GM18909 (cell line): ENCODE data around the gene CCDC154.

ENCODE experiments used
- ATAC-seq: cut with Tn5 transposase; IDR thresholded peaks from one replicate; pipeline ENCODE4 v1.9.1; 2021; ENCODE audit warnings: mild to moderate bottlenecking; ENCODE audit not compliant: unreplicated experiment, poor library complexity

CCDC154 gene

GRCh38 chr16:1427473-1428461 is 16.6 kb downstream of the CCDC154 start:
- no peak for ATAC-seq

GRCh38 chr16:1426734-1427471 is 17.5 kb downstream of the CCDC154 start:
- ATAC-seq, result no peak

- no peak for ATAC-seq
These were observed 18.6 kb downstream of the CCDC154 start for GRCh38 chr16:1425616-1426370.

GRCh38 chr16:1424028-1424427 is 20.3 kb downstream of the CCDC154 start:
- ATAC-seq, result no peak

- no peak for ATAC-seq
These were observed 22.3 kb downstream of the CCDC154 start for GRCh38 chr16:1422076-1422475.

- ATAC-seq, result peak; percentile 1
These were observed 24.2 kb downstream of the CCDC154 start for GRCh38 chr16:1420111-1420539.

- no peak for ATAC-seq
These were observed 27.8 kb downstream of the CCDC154 start for GRCh38 chr16:1416521-1416941.

- ATAC-seq, result peak; percentile 49
These were observed 29.7 kb downstream of the CCDC154 start, which contains the start of gene UNKL for GRCh38 chr16:1414532-1415260. TSS of gene UNKL (minus strand) at chr16:1414704. CDS start at chr16:1414691, 13 bp downstream.

- ATAC-seq, result peak; percentile 35
These were observed 30.4 kb downstream of the CCDC154 start for GRCh38 chr16:1413684-1414531.

GRCh38 chr16:1412847-1413246 is 31.5 kb downstream of the CCDC154 start:
- no peak for ATAC-seq

GRCh38 chr16:1408171-1408837 is 36.1 kb downstream of the CCDC154 start:
- ATAC-seq, result peak; percentile 81

GRCh38 chr16:1407753-1408152 is 36.6 kb downstream of the CCDC154 start:
- ATAC-seq, result peak; percentile 10

- ATAC-seq, result no peak
These were observed 40.6 kb downstream of the CCDC154 start for GRCh38 chr16:1403733-1404132.

GRCh38 chr16:1403036-1403435 is 41.3 kb downstream of the CCDC154 start:
- ATAC-seq, result no peak

GRCh38 chr16:1401758-1402154 is 42.6 kb downstream of the CCDC154 start:
- ATAC-seq, result no peak

- no peak for ATAC-seq
These were observed 43.1 kb downstream of the CCDC154 start for GRCh38 chr16:1401061-1401757.

- ATAC-seq, result no peak
These were observed 45.4 kb downstream of the CCDC154 start for GRCh38 chr16:1398826-1399581.
